Posterior cingulate gyrus (tissue), 11 donors: ENCODE measurements around the gene BEAN1.

Source experiments
- DNase-seq, 10 donors: peaks; one replicate each; pipeline versions ENCODE4 v3.0.0 to v3.0.0-alpha.2; 2020 to 2021; ENCODE audit warnings: mixed read lengths in 3 of 10
- intact Hi-C: fragments of 100-400 bp; cut with DNase I; formaldehyde crosslinking; loops from one replicate; pipeline ENCODE4 v1.15.1; 2023

The BEAN1 gene

GRCh38 chr16:66515596-66516508, 88.8 kb downstream of the BEAN1 start:
- intact Hi-C loops: loop anchor here (2.0 to 10.0 kb wide), 2 partner anchors 33 to 89 kb away; partner anchors contain the start of gene CMTM3
- DNase-seq: peak in 2 of 10 donors; percentile 74 to 81

DNA sequence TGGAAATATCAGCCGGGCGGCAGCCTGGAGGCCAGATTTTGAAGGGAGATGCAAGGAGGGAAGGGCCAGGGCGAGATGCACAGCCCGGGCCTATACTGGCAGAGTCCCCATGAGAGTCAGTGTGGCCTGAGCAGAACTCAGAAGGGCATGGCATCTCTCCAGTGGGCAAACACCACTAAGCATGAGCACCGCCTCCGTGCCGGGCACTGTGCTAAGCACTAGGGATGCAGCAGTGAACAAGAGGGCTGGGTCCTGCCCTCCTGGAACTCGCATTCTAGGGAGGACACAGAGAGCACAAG, 89.4 kb downstream of the BEAN1 start:
- DNase-seq: no peak
- intact Hi-C loops: loop anchor here (2.0 to 10.0 kb wide), 2 partner anchors 32 to 88 kb away; partner anchors contain the start of gene CMTM3

GRCh38 chr16:66516808-66517585, 89.9 kb downstream of the BEAN1 start:
- DNase-seq: peak; percentile 77 to 97 (median 91)
- intact Hi-C loops: loop anchor here (2.0 to 10.0 kb wide), 2 partner anchors 32 to 88 kb away; partner anchors contain the start of gene CMTM3

- intact Hi-C loops: loop anchor here (2.0 to 10.0 kb wide), 2 partner anchors 31 to 87 kb away; partner anchors contain the start of gene CMTM3
- peak in 2 of 10 donors; percentile 39 to 57 for DNase-seq
These were observed 90.6 kb downstream of the BEAN1 start for GRCh38 chr16:66517586-66518263.

DNA sequence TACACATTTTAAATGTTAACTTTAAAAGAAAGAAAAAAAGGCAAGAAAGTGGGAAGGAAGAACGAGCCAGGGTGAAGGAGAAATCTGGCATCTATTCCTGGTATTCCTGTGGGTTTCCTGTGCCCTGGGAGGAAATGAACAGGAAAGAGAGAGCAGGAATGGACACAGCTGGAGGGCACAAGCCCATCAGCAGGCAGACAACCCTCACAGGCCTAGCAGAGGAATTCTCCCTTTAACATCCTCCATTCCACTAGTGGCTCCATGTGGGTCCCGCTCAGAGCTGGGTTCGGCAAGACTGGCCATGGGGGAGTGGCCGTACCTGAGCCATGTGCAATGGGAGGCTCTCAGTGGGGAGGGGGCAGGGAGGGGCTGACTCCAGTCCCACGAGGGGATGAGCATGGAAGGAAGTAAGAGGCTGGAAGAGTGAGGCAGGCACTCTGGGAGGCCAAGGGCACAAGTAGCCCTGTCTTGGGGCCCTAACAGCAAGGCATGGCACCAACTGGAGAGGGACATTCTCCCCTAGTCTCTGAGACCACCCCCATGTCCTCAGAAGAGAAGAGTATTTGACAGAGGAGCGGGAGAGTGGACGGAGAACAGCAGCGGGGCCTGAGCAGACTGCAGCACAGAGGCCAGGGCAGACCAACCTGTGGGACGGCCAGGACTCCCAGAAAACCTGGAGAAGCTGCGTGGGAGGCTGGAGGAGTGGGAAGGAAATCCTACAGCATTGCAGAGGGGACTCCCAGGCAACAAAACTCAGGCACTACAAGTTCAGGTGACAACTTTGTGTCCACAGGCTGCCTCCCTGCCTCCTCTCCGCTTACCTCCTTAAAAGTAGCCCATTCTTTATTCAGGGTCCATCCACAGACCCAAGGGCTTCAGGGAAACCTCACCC, 92.6 kb downstream of the BEAN1 start:
- intact Hi-C loops: loop anchor here (10.0 kb wide), 1 partner anchor 85 kb away; the partner anchor contains the start of gene CMTM3
- DNase-seq: peak in 2 of 10 donors; percentile 49 to 66

GRCh38 chr16:66520406-66521170, 93.5 kb downstream of the BEAN1 start:
- peak in 2 of 10 donors; percentile 83 to 88 for DNase-seq
- intact Hi-C loops: no loop called here

DNA sequence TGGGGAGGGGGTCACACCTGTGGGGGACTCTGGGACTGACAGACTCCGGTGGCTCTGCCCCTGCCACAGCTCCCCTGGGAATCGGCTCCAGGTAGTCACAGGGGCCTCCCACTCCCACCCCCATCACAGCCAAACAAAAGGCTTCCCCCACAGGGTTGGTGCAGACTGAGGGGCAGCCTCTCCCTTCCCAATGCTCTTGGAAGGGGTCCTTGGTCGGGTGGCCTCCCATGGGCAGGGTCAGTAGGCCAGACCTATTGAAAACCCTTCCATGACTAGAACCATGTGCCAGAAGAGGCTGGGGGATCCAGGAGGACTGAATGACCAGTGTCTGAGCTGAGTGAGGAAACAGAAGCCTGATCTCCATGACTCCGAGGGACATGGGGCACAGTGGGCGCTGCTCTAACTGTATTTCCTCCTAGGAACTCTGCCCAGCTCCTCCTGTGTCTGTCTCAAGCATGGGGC, 94.2 kb downstream of the BEAN1 start:
- intact Hi-C loops: no loop called here

GRCh38 chr16:66521951-66522771, 95.1 kb downstream of the BEAN1 start:
- intact Hi-C loops: no loop called here

More for the DNA sequence above, 94.2 kb downstream of the BEAN1 start:
- DNase-seq: peak in 2 of 10 donors; percentile 52 to 58

DNA sequence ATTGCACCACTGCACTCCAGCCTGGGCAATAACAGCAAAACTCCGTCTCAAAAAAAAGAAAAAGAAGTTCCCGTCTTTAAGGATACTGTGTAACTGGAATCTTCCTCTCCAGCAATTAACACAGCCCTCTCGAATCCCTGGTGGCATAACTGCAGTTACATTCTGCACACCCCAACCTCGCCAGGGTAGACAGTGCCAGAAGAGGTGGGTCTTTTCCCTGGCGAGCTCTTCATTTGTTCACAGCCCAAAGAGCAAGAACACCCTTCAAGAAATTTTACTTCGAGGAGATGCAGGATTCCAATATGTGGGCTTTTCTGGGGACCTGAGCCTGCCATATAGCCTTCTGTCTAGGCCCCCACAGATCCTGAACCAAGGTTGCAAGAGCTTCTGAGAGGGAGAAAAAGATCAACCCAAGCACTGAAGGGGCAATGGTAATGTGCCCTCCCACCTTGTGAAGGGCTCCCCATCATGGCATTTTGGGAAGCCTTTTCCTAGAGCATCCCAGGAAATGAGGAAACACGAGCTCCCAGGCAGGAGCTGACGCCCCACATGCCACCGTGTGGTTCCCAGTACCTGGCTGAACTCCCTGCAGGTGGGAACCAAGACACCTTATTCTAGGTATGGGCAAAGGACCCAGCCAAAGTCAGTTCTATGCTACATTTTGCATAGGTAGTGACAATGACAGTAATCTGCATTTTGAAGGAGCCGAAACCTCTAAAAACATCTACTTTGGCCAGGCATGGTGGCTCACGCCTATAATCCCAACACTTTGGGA, 95.9 kb downstream of the BEAN1 start:
- DNase-seq: peak in 2 of 10 donors; percentile 17 to 20
- intact Hi-C loops: no loop called here

More at GRCh38 chr16:66521951-66522771, 95.1 kb downstream of the BEAN1 start:
- DNase-seq: peak in 2 of 10 donors; percentile 80 to 83

DNA sequence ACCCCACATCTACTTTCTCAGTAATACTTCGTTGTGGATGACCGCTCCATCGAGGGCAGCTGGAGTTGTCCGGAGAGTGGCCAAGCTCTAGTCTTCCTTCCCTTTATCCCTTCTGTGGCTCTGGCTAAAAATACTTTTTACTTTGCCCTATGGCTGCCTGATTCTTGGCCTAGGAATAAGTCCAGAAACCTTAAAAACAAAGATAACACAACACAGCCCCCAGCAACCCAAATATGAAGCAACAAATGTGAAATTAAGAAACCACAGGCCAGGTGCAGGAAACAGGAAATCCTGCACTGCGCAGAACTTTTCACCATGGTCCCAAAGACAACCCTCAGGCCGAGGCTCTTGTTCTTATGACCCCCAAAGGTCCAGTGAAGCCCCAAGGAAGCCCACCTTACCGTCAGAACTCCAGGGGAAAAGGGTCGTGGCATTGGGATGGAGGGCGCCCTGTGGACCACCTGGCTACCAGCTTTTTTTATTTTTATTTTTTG, 96.8 kb downstream of the BEAN1 start:
- intact Hi-C loops: no loop called here
- peak in 2 of 10 donors; percentile 14 to 62 for DNase-seq

DNA sequence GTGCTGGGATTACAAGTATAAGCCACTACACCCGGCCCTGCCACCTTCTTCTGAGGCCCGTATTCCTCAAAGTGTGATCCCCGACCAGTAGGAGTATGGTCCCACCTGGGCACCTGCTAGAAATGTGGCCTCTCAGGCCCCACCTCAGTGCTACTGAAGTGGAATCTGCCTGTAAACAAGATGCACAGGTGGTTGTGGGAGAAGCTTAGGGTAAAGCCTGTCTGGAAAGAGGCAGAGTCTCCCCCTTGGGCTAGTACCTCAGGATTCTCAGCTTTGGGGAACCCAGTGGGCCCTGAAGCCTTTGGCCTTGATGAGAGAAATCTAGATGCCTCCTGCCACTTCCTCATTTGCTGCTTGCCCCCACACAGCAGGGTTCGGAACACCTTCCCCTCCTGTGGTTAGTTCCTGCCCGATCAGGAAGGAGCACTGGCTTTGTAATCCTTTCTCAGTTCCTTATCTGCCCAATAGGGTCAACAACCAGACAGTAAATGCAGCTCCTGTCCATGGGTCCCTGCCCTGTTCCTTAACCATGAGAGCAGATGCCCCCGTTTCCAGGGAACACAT, 97.6 kb downstream of the BEAN1 start:
- peak in 2 of 10 donors; percentile 72 to 83 for DNase-seq
- intact Hi-C loops: no loop called here

DNA sequence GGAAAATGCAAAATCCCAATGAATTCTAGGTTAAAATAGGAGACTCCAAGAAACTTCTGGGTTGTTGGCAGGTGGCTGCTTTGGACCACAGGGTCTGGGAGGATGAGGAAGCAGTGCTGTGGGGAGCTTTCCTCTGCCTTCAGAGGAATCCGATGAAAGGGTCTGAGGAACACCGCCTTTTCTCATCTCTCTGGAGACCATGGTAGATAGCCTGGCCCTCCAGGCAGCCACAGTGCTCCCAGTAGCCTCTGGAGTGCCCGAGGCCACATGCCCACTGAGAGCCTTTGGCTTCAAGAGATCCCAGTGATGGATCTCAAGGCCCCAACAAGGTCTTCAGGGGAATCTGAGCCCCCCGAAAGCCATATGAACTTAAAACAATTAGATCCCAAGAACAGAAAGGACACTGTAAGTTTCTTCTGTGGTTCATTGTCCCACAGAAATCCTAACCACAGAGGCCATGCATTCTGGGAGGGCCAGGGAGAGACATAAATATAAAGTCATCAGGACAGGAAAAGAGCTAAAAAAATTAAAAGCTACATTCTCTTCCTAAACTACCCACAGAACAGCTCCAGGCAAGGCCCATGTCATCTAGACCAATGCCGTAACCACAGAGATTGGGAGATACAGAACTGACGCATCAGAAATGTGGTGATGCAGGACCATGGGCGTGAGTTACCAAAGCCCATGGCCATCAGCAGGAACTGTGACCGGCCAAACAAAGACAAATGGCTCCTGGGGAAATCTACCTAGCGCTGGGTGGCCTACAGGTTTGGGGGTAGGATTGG, 98.5 kb downstream of the BEAN1 start:
- intact Hi-C loops: no loop called here
- DNase-seq: peak in 2 of 10 donors; percentile 11 to 55

GRCh38 chr16:66528294-66528693, 101.2 kb downstream of the BEAN1 start:
- intact Hi-C loops: no loop called here
- DNase-seq: no peak

DNA sequence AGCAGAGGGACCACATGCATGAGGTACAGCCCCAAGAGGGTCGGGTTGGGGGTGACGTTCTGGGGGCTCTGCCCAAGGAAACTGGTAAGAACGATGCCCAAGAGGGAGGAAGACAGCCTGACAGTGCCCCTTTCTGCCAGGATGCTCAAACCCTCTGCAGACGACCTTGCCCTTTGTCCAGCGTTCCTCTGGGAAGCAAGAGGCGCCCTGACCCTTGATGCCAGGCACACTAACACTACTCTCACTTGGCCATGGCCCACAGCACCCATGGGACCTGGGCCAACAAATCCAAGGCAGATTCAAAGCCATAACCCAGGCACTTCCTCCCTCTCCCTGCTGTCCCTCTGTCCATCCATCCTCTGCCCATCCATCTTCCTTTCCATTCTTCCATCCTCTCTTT, 102.4 kb downstream of the BEAN1 start:
- intact Hi-C loops: no loop called here
- peak in 1 of 10 donors; percentile 30 for DNase-seq
